Sigmoid colon (tissue), 3 donors: Measurements from ENCODE around the gene SLC7A8.
"Not testable (repeated sequence)": the region's sequence is repeated elsewhere in the genome, so short reads cannot be mapped to it uniquely, and the experiment has no call there.

Experiments used
- CTCF ChIP-seq, 4 experiments: fragments of 450-650 bp in 3 of 4; fragments of 200-600 bp in 1 of 4; IDR thresholded peaks; one replicate each; pipeline ENCODE4 v1.5.1; 2016 to 2019; ENCODE audit warnings: antibody characterized with exemption in 4 of 4, mild to moderate bottlenecking in 3 of 4, moderate library complexity in 2 of 4
- POLR2A ChIP-seq, 2 donors: fragments of 450-650 bp; IDR thresholded peaks; one replicate each; pipeline ENCODE4 v1.6.1; 2016; ENCODE audit warnings: antibody characterized with exemption in 2 of 2, mild to moderate bottlenecking in 2 of 2, moderate library complexity in 2 of 2

GRCh38 chr14:23224958-23225357, 41.5 kb upstream of the SLC7A8 start:
- TF ChIP-seq POLR2A, CTCF (IDR thresholded peaks at IDR 0.05): not testable (repeated sequence)
